GM23248 (cell line): Measurements from ENCODE around the gene ZNF43.

Source experiments
- EZH2 ChIP-seq: fragments of 200-600 bp; sonication (generic); IDR thresholded peaks from 2 replicates; pipeline ENCODE4 v1.6.1; 2018; ENCODE audit warnings: antibody characterized with exemption, mild to moderate bottlenecking; ENCODE audit not compliant: insufficient read depth, poor library complexity, severe bottlenecking
- EZH2phosphoT487 ChIP-seq: fragments of 200-600 bp; sonication (generic); IDR thresholded peaks from 2 replicates; pipeline ENCODE4 v1.6.1; 2018; ENCODE audit warnings: antibody characterized with exemption, moderate library complexity, mild to moderate bottlenecking, low read depth; ENCODE audit not compliant: insufficient read depth

GRCh38 chr19:21767065-21767800, 68.7 kb downstream of the ZNF43 start, which contains the start of gene ZNF100:
- TF ChIP-seq EZH2 = no peak
- no peak for TF ChIP-seq EZH2phosphoT487
